ENCODE measurements around the gene SGTA. TPM values are rescaled to one million over a fixed set of nuclear protein-coding genes. Genes with fewer than 3 reads are reported as not detected.

The SGTA gene
- total RNA-seq, 2 donors from 2014 or later = 52.3 to 60.9 TPM

DNA sequence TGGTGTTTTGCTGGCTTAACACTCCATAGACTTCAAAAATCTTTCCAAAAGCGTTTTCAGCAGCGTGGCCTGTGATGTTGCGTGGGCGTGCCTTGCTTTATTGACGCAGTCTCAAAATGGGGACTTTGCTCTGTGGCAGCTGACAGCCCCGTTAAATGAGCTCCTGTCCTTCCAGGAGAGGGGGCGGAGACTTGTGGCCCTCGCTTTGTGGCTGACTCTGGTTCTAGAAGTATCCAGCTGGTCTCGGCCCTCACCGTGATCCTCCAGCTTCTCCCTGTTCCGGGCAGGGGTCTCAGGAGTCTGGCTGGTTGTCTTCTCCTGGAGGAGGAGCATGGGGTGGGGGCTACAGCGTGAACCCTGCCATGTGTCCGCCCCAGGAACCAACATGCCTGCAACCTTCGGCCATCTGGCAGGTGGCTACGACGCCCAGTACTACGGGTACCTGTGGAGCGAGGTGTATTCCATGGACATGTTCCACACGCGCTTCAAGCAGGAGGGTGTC is 28.2 kb upstream of the SGTA start:
- Histone ChIP-seq H3K4me1 (no peaks in the 10 kb centered on the region), H3K36me3 (peaks cover 53% of the 10 kb centered on the region), H3K27ac (no peak overlapping the region), H3K9me3 (no peaks in the 10 kb centered on the region), H3K4me3 (no peak overlapping the region), H3K27me3 (no peaks in the 10 kb centered on the region)
- TF ChIP-seq, protein P1, sequence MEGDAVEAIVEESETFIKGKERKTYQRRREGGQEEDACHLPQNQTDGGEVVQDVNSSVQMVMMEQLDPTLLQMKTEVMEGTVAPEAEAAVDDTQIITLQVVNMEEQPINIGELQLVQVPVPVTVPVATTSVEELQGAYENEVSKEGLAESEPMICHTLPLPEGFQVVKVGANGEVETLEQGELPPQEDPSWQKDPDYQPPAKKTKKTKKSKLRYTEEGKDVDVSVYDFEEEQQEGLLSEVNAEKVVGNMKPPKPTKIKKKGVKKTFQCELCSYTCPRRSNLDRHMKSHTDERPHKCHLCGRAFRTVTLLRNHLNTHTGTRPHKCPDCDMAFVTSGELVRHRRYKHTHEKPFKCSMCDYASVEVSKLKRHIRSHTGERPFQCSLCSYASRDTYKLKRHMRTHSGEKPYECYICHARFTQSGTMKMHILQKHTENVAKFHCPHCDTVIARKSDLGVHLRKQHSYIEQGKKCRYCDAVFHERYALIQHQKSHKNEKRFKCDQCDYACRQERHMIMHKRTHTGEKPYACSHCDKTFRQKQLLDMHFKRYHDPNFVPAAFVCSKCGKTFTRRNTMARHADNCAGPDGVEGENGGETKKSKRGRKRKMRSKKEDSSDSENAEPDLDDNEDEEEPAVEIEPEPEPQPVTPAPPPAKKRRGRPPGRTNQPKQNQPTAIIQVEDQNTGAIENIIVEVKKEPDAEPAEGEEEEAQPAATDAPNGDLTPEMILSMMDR (IDR thresholded peaks at IDR 0.05) = no peak
- DNase-seq (ENCODE audit: low spot score) = no peak

DNA sequence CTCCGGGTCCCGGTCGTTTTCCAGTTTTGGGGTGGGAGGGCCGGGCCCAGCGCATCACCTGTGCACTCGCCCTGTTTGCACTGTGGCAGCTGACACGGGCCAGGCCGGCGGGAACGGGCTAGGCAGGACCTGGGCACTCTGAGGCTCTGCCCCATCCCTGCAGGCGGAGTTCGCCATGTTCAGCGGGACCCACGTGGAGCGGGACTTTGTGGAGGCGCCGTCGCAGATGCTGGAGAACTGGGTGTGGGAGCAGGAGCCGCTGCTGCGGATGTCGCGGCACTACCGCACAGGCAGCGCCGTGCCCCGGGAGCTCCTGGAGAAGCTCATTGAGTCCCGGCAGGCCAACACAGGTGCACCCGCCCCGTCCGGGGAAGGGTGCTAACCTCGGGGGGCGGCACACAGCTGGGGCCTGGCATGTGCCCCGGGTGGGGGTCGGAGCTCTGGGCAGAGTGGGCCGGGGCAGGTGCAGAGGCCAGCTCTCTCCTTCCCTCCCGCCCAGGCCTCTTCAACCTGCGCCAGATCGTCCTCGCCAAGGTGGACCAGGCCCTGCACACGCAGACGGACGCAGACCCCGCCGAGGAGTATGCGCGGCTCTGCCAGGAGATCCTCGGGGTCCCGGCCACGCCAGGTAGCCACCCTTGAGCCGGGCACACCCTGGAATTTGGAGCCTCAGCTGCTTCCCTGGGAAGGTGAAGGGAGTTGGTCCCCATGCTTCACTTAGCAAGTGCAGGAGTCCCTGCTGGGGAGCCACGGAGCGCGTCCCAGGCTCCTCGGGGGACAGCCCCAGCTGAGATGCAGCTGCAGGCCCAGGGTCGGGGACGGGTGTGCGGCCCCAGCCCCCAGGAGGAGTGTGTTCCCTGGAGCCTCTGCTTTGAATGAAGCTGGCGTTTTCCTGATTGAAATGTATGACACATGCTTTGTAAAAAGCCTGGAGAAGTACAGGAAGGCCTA is 27.3 kb upstream of the SGTA start:
- no peak for DNase-seq (ENCODE audit: low spot score)
- Histone ChIP-seq H3K4me1 (no peaks in the 10 kb centered on the region), H3K36me3 (peaks cover 54% of the 10 kb centered on the region), H3K4me3 (no peak overlapping the region), H3K27me3 (no peaks in the 10 kb centered on the region), H3K27ac (no peak overlapping the region), H3K9me3 (no peaks in the 10 kb centered on the region)
- TF ChIP-seq, protein P1 (IDR thresholded peaks at IDR 0.05) = no peak

DNA sequence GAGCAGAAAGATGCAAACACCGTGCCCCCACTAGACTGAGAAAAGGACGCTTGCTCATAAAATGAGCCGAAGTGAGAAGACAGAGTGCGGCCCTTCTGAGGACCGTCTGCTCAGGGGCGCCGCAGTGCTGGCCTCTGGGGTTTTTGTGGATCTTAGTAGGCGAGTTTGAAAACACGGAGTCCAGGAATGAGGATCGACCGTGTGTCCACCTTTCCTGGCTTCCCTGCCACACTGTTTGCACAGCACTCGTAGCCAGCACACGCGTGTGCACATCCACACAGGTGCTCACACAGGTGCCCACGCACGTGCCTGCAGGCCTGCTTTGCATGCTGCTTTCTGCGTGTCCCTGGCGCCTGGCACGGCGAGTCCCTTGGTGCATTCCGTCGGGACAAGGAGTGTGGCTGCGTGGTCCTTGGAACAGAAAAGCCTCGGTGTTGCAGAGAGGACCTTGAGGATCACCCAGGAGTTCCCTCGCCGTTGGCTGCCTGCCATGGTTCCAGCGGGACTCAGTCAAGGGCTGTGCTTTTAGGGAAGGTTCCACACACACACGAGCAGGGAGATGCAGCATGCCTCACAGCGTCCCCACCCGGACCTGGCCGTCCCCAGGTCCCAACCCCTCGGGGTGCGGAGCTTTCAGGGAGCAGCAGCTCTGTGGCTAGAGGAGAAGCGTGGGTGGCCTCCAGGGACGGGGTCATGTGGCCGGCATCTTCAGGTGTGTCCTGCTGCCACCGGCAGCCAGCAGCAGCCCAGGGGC is 26.5 kb upstream of the SGTA start:
- no peak for DNase-seq (ENCODE audit: low spot score)
- Histone ChIP-seq H3K27ac (no peak overlapping the region), H3K4me1 (no peaks in the 10 kb centered on the region), H3K27me3 (no peaks in the 10 kb centered on the region), H3K4me3 (no peak overlapping the region), H3K9me3 (no peaks in the 10 kb centered on the region), H3K36me3 (peaks cover 60% of the 10 kb centered on the region)
- TF ChIP-seq, protein P1 (IDR thresholded peaks at IDR 0.05) = no peak

DNA sequence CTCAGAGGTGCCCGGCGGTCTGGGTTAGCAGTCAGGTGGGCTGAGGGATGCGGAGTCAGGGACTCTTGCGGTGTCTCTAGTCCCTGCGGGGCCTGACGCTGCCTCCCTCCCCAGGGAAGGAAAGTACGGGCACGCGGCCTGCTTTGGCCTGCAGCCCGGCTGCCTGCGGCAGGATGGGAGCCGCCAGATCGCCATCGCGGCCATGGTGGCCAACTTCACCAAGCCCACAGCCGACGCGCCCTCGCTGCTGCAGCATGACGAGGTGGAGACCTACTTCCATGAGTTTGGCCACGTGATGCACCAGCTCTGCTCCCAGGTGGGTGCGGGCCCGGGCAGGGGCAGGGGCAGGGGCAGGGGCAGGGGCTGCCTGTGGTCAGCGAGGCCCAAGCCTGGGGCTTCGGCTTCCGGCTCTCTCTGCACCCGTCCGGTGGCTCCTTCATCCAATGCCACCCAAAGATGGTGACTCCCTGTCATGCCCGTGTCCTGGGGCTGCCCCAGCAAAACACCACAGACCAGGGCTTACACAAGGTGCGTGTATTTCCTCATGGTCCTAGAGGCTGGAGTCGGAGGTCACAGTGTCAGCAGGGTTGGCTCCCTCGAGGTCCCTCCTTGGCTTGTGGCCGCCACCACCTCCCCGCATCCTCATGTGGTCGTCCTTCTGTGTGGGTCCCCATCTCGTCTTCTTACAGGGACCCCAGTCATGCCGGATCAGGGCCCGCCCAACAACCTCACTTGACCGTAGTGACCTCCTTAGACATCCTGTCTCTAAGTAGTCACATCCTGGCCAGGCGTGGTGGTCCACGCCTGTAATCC is 25.3 kb upstream of the SGTA start:
- no peak overlapping the region for H3K27ac ChIP-seq
- H3K4me3 ChIP-seq = no peak overlapping the region
- H3K36me3 ChIP-seq = peaks cover 59% of the 10 kb centered on the region
- no peaks in the 10 kb centered on the region for H3K27me3 ChIP-seq
- H3K4me1 ChIP-seq = no peaks in the 10 kb centered on the region
- no peaks in the 10 kb centered on the region for H3K9me3 ChIP-seq
- TF ChIP-seq, protein P1 (IDR thresholded peaks at IDR 0.05) = no peak
- no peak for DNase-seq (ENCODE audit: low spot score)

DNA sequence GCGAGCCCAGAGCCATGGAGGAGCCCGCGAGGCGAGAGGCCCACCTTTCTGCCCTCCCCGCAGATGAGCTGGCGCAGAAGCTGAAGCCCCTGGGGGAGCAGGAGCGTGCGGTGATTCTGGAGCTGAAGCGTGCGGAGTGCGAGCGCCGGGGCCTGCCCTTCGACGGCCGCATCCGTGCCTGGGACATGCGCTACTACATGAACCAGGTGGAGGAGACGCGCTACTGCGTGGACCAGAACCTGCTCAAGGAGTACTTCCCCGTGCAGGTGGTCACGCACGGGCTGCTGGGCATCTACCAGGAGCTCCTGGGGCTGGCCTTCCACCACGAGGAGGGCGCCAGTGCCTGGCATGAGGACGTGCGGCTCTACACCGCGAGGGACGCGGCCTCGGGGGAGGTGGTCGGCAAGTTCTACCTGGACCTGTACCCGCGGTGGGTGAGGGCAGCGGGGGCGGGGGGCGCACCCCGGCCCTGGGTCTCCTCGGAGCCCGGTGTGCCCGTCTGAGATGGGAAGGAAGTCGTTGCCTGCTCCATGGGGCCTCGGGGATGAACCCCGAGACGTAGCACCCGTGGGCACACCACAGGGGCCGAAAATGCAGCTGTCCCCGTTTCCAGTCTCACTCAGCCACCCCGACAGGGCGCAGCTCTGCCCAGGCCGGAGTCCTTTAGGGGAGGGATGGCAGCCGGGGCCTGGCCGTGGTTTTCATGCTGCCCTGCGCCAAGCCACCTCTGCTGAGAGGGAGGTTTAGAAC is 24.5 kb upstream of the SGTA start:
- DNase-seq (ENCODE audit: low spot score) = no peak
- TF ChIP-seq, protein P1 (IDR thresholded peaks at IDR 0.05) = no peak

More for the DNA sequence above, 24.5 kb upstream of the SGTA start:
- Histone ChIP-seq H3K27me3 (no peaks in the 10 kb centered on the region), H3K27ac (no peak overlapping the region), H3K9me3 (no peaks in the 10 kb centered on the region), H3K4me3 (no peak overlapping the region), H3K36me3 (peaks cover 54% of the 10 kb centered on the region), H3K4me1 (no peaks in the 10 kb centered on the region)

Measured in right atrium auricular region (tissue), 2 donors.